Measurements from ENCODE around the gene KLK11.

- TF ChIP-seq SP1 (IDR thresholded peaks at IDR 0.05) = no peak
- TF ChIP-seq ARNT (IDR thresholded peaks at IDR 0.05) = no peak
- TF ChIP-seq, protein P1, sequence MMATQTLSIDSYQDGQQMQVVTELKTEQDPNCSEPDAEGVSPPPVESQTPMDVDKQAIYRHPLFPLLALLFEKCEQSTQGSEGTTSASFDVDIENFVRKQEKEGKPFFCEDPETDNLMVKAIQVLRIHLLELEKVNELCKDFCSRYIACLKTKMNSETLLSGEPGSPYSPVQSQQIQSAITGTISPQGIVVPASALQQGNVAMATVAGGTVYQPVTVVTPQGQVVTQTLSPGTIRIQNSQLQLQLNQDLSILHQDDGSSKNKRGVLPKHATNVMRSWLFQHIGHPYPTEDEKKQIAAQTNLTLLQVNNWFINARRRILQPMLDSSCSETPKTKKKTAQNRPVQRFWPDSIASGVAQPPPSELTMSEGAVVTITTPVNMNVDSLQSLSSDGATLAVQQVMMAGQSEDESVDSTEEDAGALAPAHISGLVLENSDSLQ (IDR thresholded peaks at IDR 0.05) = no peak
- TF ChIP-seq ZNF384 (IDR thresholded peaks at IDR 0.05) = no peak
- TF ChIP-seq FOXA1 (IDR thresholded peaks at IDR 0.05) = no peak
- no peak for TF ChIP-seq LEF1 (IDR thresholded peaks at IDR 0.05; ENCODE audit: borderline replicate concordance)
These were observed 5.4 kb upstream of the KLK11 start for GRCh38 chr19:51031880-51032225.
